NK-92 (cell line): ENCODE measurements around the gene AXDND1.
"Not testable (repeated sequence)": the region's sequence is repeated elsewhere in the genome, so short reads cannot be mapped to it uniquely, and the experiment has no call there.

ENCODE experiments used
- DNase-seq: peaks from one replicate; lab custom pipeline; 2025; ENCODE audit not compliant: unreplicated experiment; lab: John Stamatoyannopoulos, UW

The AXDND1 gene

GRCh38 chr1:179366093-179366800 is 476 bp downstream of the AXDND1 start:
- no peak for DNase-seq

GRCh38 chr1:179369751-179370341 is 4.1 kb downstream of the AXDND1 start:
- no peak for DNase-seq

- no peak for DNase-seq
Measured at GRCh38 chr1:179372160-179372559, 6.4 kb downstream of the AXDND1 start.

GRCh38 chr1:179376223-179376622 is 10.5 kb downstream of the AXDND1 start:
- DNase-seq: no peak

DNA sequence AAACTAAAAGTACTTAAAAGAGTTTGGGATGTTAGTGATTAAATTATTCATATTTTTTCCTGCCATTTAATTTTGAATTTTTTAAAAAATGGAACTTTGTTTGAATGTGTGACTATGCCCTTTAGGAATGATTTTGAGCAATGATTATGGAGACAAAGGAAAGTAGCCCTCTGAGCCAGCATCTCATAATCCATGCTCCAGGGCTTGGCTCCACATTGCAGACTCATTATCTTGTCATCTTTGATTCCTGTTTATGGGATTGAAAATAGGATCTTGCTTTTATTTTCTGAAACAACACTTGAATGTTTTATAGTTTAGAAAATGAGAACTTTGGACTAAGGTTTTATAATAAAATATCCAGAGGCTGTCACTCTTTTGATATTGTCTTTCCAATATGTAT is 14.5 kb downstream of the AXDND1 start:
- DNase-seq: no peak

GRCh38 chr1:179384027-179384426 is 18.3 kb downstream of the AXDND1 start:
- no peak for DNase-seq

- DNase-seq: no peak
Measured at GRCh38 chr1:179385510-179385909, 19.7 kb downstream of the AXDND1 start.

GRCh38 chr1:179393721-179394120 is 27.9 kb downstream of the AXDND1 start:
- DNase-seq: no peak

- not testable (repeated sequence) for DNase-seq
Measured at GRCh38 chr1:179399399-179399798, 33.6 kb downstream of the AXDND1 start.

DNA sequence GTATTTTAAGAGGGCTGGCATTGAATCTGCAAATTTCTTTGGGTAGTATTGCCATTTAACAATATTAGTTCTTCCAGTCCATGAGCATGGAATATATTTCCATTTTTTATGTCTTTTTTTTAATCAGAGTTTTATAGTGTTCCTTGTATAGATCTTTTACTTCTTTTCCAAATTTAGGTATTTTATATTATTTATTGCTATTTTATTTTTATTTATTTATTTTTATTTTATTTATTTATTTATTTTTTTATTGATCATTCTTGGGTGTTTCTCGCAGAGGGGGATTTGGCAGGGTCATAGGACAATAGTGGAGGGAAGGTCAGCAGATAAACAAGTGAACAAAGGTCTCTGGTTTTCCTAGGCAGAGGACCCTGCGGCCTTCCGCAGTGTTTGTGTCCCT is 52.0 kb downstream of the AXDND1 start:
- not testable (repeated sequence) for DNase-seq

- not testable (repeated sequence) for DNase-seq
Measured at GRCh38 chr1:179418706-179419105, 52.9 kb downstream of the AXDND1 start.

- no peak for DNase-seq
Measured at GRCh38 chr1:179424610-179425009, 58.8 kb downstream of the AXDND1 start.

DNA sequence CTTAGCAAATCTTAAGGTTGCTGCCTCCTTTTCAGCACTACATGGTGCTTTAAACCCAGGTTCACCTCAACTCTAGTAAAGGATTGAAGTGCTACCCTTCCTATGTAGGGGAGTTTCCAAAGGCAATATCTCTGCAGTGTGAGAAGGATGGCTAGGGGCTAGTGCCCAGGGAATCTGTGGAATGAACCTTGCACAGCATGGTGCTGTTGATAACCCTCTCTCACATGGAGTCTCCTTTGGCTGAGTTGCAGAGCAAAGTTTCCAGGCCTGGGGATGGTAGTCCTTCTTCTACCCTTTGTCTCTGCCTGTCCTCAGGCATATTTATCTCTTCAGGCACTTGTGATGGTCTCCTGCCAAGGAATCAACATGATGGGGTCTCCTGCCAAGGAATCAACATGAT is 59.4 kb downstream of the AXDND1 start:
- DNase-seq: no peak

- DNase-seq: no peak
Measured at GRCh38 chr1:179437171-179437570, 71.4 kb downstream of the AXDND1 start.

DNA sequence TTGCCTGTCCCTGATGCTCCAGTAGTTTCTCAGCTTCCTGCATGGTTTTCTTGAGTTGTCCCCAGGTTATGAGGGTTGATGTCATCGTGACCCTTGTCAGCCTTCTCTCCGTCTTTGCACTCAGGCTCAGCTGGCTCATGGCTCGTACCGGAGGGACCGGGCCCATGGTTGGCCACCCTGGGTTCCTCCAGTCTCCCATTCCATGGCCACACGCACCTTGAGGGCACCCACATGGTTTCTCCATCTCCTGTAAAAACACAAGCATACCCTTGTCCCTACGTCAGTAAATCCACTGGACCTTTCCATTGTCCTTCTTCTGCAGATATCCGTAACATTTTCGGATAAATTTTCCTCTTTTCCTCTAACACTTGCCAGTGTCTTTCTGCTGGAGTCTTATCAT is 73.9 kb downstream of the AXDND1 start:
- DNase-seq: not testable (repeated sequence)

- not testable (repeated sequence) for DNase-seq
Measured at GRCh38 chr1:179440301-179440700, 74.5 kb downstream of the AXDND1 start.

DNA sequence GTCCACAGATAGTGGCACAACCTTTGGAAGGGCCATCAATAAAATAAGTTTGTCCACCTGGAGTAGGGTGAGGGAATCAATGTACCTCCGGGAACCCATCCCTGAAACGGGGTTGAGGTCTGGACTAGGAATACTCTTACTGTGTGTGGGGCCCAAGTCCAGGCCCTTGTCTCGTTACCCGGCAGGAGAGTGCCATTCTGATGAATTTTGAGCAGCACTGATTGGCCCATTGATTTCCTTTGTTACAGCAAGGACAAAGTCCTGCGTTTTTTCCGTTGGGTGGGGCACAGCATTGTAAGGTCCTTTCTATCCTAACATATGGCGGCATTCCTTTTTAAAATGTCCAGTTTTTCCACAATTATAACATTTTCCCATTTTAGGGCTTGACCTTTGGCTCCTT is 75.2 kb downstream of the AXDND1 start:
- no peak for DNase-seq

DNA sequence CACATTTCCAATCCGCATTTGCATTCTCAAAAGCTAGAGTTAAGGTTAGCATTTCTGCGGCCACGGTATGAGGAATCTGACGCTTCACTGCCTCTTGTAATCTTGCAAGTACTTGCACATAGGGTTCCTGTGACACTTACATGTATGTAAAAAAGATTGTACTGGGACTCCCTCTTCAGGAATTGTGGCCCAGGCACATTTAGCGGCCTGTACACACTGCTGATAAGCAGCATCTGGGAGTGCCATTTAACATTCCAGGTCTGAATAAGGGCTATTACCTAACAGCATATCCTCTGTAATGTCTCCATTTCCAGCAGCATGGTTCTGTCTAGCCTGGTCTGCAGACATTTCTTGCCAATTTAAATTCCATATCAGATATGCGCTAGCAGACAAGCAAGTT is 75.7 kb downstream of the AXDND1 start:
- no peak for DNase-seq

GRCh38 chr1:179442846-179443245 is 77.1 kb downstream of the AXDND1 start:
- not testable (repeated sequence) for DNase-seq

DNA sequence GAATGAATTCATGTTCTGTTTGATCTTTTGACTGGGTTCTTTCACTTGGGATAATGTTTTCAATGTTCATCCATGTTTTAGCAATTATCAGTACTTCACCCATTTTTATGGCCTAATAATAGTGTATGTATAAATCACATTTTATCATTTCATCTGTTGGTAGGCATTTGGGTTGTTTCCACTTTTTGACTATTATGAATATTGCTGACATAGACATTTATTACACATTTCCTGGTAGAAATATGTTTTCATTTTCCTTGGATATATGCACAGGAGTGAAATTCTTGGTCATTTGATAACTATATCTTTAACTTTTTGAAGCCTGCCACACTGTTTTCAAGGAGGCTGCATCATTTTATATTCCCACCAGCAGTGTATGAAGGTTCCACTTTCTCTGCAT is 79.8 kb downstream of the AXDND1 start:
- no peak for DNase-seq

DNA sequence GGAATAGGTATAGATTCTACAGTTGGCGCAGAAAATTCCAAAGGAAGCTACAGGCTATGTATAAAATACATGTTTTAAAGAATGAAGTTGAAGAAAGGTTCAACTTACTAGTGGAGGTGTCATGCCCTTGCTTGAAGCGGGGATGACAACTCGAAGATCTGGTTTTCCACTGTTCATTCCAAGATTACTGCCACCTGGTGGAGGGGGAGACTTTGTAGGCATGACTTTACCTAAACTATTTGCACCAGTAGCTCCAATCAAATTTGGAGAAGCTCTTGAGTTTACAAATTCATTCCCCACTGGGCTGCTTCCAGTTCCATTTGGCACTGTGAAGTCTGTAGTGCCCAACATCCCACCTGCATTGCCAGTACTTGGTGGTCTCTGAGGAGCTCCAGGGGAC is 81.7 kb downstream of the AXDND1 start:
- DNase-seq: no peak

DNA sequence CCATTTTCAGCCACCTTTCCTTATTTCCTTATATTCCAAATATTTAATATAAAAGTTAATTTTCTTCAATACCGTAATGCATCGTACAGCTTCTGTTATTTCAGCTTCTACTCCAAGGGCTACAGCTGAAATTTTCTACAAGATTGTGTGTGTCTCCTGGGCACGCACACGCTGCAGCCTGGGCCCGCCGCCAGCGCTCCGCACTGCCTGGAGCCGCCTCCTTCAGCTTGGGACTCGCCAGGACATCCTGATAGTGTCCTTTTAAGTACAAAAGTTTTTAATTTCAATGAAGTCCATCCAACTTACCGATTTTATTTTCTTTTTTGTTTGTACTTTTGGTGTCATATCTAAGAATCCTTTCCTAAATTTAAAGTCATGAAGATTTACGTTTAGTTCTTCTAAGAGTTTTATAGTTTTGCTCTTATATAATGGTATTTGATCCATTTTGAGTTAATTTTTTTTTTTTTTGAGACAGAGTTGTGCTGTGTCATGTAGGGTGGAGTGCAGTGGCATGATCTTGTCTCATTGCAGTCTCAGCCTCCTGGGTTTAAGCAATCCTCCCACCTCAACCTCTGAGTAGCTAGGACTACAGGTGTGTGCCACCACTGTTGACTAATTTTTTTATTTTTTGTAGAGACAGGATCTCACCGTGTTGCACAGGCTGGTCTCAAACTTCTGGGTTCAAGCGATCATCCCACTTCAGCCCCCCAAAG is 82.8 kb downstream of the AXDND1 start:
- DNase-seq: no peak
